ENCODE measurements around the gene HOXD8.
A peak's percentile ranks its signal among the peaks of the same experiment; 100 is the strongest.

HOXD8 gene

DNA sequence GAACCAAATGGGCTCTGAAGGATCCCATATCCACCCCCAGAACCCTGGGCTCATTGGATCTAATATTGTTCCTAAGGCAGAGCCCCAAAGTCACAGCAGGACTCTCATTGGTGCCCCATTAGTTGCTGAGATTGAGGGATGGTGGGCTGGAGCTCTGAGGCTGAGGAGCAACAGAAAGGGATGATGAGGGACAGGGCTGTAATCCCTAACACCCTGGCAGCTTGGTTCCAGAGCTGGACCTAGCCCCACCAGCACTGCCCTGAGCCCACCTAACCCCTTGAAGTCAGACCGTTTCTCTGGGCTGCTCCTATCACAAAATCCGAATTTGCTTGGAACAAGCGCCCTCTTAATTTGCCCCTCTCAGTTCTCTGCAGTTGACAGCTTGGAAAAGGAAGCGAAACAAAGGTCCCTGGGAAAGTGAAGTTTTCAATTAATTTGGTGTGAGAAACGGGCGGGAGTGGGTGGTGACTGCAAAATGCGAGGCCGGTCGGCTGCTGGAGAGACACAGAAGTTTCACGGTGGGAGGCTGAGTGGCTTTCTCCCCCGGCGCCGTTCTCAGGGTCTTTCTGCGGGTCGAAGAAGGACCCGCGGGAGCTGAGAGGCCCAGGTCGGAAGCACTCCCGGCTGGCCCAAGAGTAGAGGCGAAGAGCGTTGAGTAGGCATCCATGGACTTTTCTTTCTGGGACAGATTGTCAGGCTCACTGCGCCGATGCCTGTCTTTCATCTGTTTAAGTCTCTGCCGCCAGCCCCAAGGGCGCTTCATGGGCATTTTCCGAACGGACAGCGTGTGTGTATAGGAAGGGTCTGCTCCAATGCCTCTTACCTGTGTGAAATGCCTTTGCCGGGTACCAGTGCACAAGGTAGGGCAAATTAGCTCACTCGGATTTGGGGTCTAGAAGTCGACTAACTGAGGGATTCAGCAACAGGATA, 37.9 kb upstream of the HOXD8 start:
- DNase-seq, result peak; percentile 51

DNA sequence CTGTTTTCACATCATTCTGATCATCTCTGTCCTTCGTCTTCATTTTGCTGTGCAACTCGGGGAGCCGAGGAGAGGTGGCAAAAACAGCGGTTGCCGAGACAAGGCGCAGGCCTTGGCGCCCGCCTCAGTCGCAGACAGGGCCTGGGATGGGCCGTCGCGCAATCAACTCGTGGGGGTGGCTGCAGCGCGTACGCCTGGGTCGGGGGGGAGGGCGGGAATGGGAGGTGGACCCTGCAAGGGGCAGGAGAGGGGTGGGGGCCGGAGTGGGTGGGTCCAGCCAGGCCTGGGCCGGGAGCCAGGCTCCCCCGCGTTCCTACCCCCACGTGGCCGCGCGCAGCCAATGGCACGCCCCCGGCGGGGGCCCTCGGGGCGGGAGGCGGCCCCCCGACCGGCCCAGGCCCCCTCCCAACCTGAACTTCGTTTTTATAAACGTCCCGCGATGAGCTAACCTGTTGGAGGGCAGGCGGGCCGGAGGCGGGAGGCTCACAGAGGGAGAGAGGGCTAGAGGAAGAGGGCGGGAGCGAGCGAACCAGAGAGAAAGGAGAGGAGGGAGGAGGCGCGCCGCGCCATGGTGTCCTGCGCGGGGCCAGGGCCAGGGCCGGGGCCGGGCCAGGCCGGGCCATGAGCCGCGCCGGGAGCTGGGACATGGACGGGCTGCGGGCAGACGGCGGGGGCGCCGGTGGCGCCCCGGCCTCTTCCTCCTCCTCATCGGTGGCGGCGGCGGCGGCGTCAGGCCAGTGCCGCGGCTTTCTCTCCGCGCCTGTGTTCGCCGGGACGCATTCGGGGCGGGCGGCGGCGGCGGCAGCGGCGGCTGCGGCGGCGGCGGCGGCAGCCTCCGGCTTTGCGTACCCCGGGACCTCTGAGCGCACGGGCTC, 37.0 kb upstream of the HOXD8 start, which contains the start of gene HOXD13:
Gene HOXD13, plus strand, starts transcription at position 452 of the 875 bp plus-strand sequence. Its CDS starts 170 bp downstream, at position 622.
- peak; percentile 58 for DNase-seq

DNA sequence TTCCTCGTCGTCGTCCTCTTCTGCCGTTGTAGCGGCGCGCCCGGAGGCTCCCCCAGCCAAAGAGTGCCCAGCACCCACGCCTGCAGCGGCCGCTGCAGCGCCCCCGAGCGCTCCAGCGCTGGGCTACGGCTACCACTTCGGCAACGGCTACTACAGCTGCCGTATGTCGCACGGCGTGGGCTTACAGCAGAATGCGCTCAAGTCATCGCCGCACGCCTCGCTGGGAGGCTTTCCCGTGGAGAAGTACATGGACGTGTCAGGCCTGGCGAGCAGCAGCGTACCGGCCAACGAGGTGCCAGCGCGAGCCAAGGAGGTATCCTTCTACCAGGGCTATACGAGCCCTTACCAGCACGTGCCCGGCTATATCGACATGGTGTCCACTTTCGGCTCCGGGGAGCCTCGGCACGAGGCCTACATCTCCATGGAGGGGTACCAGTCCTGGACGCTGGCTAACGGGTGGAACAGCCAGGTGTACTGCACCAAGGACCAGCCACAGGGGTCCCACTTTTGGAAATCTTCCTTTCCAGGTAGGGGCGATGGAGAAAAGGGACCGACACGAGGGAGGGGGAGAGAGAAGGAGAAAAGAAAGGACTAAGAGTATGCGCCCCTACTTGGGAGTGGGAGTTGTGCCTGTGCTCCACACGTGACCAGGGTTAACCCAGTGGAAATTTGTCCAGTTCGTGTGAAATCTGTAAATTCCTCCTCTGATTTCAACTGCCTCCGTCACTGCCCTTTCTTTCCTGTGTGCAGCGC, 36.2 kb upstream of the HOXD8 start:
- DNase-seq, result no peak

DNA sequence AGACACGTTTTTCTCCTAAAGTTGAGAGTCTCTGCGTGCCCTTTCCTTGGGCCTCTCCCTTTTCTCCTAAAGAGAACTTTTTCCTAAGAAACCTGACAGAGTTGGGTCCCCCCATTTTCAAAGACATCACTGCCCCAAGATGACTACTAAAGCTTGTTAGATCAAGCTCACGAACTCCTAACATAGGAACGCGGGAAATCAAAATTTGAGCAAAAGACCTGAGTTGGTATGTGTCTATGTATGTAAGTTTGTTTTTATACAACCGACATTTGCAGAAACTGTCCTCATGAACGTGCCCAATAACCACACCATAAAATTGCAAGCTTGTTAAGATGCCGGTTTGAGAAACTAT, 35.6 kb upstream of the HOXD8 start:
- no peak for DNase-seq

DNA sequence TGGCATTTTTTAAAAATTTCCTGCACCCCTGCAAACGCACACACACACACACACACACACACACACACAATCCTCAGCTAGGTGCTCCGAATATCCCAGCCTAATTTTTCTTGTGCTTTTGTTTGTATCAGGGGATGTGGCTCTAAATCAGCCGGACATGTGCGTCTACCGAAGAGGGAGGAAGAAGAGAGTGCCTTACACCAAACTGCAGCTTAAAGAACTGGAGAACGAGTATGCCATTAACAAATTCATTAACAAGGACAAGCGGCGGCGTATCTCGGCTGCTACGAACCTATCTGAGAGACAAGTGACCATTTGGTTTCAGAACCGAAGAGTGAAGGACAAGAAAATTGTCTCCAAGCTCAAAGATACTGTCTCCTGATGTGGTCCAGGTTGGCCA, 35.2 kb upstream of the HOXD8 start:
- no peak for DNase-seq

DNA sequence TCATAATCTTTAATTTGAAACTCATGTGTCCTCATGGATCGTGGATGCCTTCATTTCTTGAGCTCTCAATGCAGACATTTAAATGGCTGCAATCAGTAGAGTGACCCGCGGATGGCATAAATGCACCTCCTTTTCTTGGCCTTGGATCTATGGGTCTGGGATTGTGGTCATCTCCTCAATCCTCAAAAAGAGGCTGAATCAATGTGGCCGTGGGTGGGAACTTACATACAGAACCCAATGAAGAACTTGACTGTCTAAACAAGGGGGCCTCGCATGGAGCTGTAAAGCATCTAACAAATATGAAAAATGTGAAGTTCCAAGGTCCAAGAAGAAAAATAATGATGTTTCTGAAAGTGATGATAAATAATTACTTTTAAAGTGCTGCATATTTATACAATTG, 34.1 kb upstream of the HOXD8 start:
- no peak for DNase-seq

DNA sequence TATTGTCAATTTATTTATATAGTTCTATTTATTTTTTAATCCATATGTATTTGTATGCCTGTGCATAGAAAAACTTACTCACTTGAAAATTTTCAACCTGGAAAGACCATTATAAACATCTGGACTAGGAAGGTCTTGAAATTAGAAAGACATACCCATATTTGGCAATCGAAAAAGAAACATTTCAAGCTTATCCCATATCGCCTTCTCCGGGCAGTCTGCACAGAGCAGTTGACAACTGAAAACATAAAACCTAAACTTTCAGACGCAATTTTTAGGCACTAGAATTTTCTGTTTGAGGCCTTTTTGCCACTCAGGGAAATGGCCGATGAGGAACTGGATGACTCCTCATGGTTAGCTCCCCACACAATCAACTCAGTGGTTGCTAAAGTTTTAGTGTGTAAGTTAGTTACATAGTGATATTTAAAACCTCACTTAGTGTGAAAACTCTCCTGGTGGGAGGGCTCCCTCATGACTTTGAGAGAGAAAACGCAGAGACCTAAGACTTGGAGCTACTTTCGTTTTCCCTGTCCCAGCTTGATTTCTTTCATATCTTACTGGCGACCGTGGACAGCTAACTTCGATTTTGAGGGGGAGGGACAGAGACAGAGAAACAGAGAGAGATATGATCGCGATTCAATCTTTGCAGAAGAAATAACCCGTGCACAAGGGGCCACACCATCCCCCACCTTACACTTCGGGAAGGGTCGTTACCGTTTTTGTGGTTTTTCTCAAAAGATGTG, 33.1 kb upstream of the HOXD8 start:
- DNase-seq, result no peak

DNA sequence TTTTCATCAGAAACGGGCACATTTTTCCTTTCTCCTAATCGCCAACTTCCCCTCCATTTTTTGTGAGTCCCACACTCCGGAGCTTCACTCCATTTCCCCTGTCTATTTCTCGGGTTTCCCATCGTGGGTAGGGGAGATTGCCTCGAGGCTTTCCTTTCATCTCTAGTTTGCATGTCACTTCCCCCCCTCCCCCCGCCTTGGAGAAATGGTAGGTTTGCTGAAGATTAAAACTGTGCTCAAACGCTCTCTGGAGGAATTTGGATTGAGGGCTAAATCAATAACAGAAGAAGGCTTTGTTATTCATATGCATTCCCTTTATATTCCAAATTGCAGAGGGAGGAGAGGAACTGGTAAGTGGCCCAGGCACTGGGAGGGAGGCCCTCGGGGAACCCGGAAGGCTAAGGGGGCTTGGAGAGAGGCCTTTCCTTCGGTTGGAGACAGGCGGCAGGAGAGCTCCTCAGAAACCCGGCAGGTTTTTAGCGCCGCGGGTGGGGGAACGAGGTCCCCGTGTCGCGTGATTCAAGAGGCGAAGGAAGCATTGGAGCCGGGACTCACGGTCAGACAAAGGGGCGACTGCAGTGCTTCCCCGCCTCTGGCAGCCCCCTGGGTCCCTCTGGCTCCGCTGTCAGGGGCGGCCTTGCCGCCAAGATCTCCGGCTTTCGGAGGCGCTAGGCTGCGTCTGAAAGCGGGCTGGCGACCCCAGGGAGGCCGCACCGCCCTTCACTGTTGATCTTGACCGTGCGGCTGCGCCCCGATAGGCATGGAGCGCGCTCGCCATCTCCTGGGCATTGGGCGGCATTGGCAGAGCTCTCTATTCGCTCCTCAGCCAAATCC, 32.3 kb upstream of the HOXD8 start:
- peak; percentile 85 for DNase-seq

DNA sequence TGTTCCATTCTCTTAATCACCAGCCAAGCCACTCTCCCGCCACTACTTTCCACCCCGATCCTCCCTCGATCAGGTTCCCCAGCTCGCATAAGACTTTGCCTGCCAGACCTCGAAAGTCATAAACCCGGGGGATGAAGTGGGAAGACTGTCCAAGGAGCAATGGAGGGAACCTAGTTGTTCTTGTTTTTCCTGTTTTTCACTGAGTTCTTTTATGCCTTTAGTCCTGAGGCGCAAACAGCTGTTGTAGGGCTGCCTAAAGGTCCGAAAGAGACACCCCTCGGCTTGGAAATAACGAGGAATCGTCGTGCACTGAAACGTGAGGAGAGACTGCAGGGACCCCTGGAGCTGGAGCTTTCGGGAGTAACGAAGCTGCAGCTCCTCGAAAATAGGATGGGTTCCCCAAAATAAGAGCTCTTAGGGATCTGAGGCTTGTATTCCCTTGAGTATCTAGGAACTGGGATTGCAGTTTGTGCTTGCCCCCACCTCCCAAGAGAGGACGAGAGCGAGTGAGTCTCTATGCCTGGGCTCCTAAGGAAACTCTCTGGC, 31.6 kb upstream of the HOXD8 start:
- no peak for DNase-seq

DNA sequence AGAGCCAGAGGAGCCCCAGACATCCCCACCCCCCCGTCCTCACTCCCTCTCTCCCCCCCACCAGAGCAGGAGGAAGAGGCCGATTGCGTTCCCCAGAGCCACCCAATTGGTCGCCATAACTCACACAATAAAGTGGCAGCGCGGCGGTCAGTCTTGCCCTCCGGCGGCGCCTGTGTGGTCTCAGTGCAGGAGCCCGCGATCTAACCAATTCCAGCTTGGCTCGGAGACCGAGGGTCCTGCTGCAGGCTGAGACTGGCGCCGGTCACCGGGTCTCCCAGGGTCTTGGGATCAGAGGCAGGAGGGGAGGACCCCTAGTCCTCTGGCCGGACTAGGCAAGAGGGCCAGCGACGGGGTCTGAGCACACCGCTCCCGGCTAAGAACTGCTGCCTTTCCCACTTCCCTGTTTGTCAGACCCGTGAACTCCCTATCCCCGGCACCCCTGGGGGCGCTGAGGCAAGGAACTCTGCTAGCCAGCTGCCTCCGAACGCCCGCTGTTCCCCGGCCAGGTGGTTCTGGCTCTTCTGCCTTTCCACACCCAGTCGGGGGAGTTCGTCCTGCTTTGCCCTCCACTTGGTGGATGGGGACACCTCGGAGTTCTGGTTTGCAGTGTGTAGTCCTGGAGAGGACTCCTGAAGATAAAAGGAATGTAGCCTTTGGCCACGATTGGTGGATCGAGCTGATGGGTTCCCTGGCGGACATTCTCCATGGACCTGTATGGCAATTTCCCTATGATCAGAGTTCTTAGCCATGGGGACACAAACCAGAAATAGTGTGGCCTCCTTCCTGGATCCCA, 30.9 kb upstream of the HOXD8 start:
- DNase-seq, result no peak

DNA sequence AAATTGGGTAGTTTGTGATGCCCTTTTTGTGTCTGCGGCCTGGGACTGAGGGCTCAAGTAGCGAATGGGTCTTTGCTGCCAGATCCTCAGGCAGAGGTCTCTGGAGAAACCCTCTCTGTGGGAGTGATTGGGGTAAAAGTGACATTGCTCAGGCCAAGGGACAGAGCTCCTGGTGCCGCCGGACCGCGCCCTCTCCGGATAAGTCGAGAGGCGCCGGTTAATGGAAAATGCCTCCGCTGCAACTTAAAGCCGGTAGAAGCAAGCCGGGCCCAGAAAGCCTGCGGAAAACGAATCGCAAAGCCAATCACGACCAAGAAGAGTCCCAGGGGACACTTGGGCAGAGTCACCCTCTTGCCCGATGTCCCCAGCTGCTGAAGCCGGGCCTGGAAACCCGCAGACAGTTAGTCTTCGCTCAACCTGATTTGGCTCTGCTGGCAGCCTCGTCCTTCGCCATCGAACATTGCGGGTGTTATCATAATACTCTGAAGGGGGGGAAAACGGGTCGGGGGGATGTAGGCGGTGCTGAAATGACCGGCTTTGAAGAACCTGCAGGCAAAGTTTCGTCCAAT, 30.3 kb upstream of the HOXD8 start:
- DNase-seq, result peak; percentile 52

DNA sequence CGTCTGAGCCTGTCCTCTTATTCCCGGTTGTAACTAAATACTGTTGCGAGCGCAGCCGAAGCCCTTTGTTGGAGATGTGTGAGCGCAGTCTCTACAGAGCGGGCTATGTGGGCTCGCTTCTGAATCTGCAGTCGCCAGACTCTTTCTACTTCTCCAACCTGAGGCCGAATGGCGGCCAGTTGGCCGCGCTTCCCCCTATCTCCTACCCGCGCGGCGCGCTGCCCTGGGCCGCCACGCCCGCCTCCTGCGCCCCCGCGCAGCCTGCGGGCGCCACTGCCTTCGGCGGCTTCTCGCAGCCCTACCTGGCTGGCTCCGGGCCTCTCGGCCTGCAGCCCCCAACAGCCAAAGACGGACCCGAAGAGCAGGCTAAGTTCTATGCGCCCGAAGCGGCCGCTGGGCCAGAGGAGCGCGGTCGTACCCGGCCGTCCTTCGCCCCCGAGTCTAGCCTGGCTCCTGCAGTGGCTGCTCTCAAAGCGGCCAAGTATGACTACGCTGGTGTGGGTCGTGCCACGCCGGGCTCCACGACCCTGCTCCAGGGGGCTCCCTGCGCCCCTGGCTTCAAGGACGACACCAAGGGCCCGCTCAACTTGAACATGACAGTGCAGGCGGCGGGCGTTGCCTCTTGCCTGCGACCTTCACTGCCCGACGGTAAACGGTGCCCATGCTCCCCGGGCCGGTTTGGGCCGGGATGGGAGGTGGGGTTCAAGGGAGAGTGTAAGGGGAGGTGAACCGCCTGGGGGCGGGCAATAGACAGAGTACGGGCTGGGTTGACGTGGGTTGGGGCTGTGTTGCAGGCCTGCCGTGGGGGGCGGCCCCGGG, 29.6 kb upstream of the HOXD8 start, which contains the start of gene HOXD12:
Gene HOXD12, plus strand, starts transcription at position 68 of the 819 bp plus-strand sequence. Its CDS starts 7 bp downstream, at position 75.
- peak; percentile 56 for DNase-seq

DNA sequence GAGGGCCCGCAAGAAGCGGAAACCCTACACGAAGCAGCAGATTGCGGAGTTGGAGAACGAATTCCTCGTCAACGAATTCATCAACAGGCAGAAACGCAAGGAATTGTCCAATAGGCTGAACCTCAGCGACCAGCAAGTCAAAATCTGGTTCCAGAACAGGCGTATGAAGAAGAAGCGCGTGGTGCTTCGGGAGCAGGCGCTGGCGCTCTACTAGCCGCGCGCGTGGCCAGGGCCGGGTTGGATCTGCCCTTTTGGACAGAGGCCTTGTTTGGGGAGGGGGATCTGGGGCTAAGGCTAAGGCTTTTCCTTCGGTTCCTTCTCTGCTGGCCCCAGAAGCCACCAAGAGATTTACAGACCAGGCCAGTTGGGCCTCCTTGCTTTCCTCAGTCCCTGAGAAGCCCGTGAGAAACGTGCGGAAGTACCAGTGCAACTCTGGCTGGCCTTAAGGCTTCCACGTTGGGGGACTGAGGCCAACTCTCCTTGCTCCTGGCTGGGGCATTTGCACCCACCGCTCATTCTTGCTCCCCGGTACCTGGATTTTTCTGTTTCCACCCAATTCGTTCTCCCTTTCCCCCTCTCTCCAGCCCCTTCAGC, 28.9 kb upstream of the HOXD8 start:
- DNase-seq, result peak; percentile 52

DNA sequence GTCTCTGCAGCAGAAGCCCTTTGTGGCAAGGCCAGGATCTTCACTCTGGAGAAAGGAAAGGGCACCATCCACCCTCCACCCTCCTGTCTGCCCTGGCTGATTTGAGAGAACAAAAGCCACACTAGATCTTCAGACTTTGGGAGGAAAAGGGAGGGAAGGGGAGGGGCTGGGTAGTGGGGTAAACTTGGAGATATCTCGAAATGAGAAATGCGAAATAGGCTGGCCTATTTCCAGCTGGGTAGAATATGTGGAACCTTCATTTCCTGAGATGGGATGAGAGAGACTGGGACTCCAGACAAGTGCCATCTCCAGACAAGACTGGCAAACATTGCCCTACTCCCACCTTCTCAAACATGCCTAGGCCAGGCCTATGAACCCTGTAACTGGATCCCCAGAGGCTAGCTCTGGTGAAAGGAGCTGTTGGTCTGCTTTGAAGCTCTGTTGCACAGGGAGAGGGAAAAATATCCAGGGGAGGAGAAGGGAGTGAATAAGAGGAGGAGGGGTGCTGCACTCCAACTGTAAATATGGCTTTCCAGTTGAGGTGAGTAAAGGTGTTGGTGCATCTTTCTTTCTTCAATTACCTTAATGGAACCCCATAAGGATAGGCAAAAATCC, 28.2 kb upstream of the HOXD8 start:
- DNase-seq, result no peak

DNA sequence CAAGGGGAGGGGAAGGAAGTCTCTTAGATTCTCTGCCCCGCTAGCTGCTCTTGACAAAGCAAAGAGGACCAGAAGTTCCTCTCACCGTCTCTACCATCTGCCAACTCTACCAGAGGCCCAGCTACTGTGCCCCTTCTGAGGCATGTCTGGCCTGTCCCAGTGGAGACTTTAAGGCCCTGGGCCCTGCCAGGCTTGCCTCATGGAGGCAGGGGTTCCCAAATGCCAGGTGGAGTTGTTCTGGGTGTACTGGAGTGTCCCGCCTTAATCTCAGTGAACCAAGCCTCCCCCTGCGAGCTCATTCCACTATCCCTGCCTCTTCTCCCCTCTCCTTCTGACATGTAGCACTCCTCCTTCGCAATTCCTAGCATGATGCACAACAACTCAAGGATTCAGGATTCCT, 27.7 kb upstream of the HOXD8 start:
- no peak for DNase-seq

DNA sequence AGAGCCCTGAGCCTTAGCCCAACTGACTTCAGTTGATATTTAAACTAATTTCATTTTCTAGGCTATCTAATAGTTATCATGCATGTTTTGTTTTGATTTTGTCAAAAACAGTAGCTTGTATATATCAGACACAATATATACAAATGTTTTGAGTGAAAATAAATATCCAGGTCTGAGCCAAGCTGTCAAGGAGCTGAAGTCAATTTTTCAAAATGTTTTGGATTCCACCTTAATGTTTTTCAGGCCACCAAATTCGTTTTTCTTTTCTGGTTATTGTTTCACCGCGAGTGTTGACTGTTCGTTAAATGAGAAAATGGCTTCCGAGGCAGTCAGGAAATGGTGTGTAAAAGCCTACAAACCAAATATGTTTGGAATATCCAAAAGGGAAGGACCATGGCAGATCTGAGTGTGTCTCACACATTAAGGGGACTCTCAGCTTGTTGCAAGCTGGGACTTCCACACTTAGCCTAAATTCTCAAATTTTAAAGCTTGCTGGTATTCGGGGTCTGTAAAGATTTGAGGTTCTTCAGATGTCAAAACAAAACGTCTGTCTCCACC, 27.1 kb upstream of the HOXD8 start:
- DNase-seq, result no peak

DNA sequence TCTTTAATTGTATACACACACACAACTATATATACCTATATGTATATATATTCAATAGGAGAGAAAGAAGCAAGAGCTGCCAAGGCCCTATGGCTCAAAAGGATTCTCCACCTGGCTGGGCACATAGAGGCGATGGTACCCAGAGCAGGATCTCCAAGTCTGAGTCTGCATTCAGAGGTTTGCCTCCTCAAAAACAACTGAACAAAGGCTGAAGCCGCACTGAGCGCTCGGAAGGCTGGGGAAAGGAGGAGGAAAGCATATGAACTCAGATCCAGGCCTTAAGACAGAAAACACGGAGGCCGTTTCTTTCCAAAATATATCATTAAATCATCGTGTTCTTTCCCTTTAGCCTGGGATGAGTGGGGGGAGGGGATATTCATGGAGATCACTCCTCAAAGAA, 26.3 kb upstream of the HOXD8 start:
- no peak for DNase-seq

All from activated CD8-positive, alpha-beta memory T cell treated with anti-CD3 and anti-CD28 coated beads for 24 hours (primary cell).